Activated CD8-positive, alpha-beta T cell treated with anti-CD3 and anti-CD28 coated beads for 36 hours (primary cell): ENCODE results near the gene OSBPL5. TPM values are rescaled to one million over a fixed set of nuclear protein-coding genes. Genes with fewer than 3 reads are reported as not detected.

Experiments used
- ATAC-seq: fragments of 200-7000 bp; cut with Tn5 transposase; one replicate; pipeline ENCODE4 v1.10.0; 2021; ENCODE audit warnings: mild to moderate bottlenecking, moderate library complexity
- CTCF ChIA-PET: fragments of 350-600 bp; sonication (Branson Sonifier 250); formaldehyde crosslinking; loops from one replicate; lab custom pipeline; 2021; ENCODE audit warnings: antibody characterized with exemption; lab: Charles Lee
- POLR2A ChIA-PET: fragments of 350-600 bp; sonication (Branson Sonifier 250); formaldehyde crosslinking; loops from one replicate; lab custom pipeline; 2021; ENCODE audit warnings: antibody characterized with exemption; lab: Charles Lee
- DNase-seq: peaks from one replicate; pipeline ENCODE4 v3.0.0-alpha.2; 2020
- H3K27ac Mint-ChIP-seq: one replicate; pipeline ENCODE4 v1.8.0; 2021; ENCODE audit warnings: mild to moderate bottlenecking, mixed read lengths
- H3K27me3 Mint-ChIP-seq: one replicate; pipeline ENCODE4 v1.8.0; 2021; ENCODE audit warnings: mixed read lengths
- H3K36me3 Mint-ChIP-seq: one replicate; pipeline ENCODE4 v1.8.0; 2021; ENCODE audit warnings: low read depth, mixed read lengths
- H3K4me1 Mint-ChIP-seq: one replicate; pipeline ENCODE4 v1.8.0; 2021; ENCODE audit warnings: low read depth, mixed read lengths
- H3K4me3 Mint-ChIP-seq: one replicate; pipeline ENCODE4 v1.8.0; 2021; ENCODE audit warnings: mild to moderate bottlenecking, moderate library complexity, mixed read lengths
- H3K9me3 Mint-ChIP-seq: one replicate; pipeline ENCODE4 v1.8.0; 2021; ENCODE audit warnings: mixed read lengths
- intact Hi-C: fragments of 100-400 bp; cut with micrococcal nuclease; formaldehyde crosslinking; loops from one replicate; pipeline ENCODE4 v1.10.0; 2022
- total RNA-seq, 2 experiments: library from RNA; stranded (reverse); gene quantifications; one replicate each; pipeline ENCODE4 v1.2.3, GENCODE V29; 2021
- TF ChIP-seq, protein P1 (sequence below): fragments of 200-600 bp; IDR thresholded peaks from one replicate; pipeline ENCODE4 v1.8.0; 2022; ENCODE audit warnings: antibody characterized with exemption, mild to moderate bottlenecking

OSBPL5 gene
- total RNA-seq, 2 experiments from 2014 or later, result 4.8 to 5.9 TPM

- H3K27me3 Mint-ChIP-seq, result no peaks in the 10 kb centered on the region
- ChIA-PET POLR2A (no interaction called here), CTCF (no interaction called here)
- intact Hi-C loops, result no loop called here
- ATAC-seq (no peak), DNase-seq (no peak)
- H3K4me3 Mint-ChIP-seq, result no peak overlapping the region
- no peak overlapping the region for H3K27ac Mint-ChIP-seq
- H3K4me1 Mint-ChIP-seq, result peaks cover 8% of the 10 kb centered on the region
- no peaks in the 10 kb centered on the region for H3K36me3 Mint-ChIP-seq
- TF ChIP-seq, protein P1, sequence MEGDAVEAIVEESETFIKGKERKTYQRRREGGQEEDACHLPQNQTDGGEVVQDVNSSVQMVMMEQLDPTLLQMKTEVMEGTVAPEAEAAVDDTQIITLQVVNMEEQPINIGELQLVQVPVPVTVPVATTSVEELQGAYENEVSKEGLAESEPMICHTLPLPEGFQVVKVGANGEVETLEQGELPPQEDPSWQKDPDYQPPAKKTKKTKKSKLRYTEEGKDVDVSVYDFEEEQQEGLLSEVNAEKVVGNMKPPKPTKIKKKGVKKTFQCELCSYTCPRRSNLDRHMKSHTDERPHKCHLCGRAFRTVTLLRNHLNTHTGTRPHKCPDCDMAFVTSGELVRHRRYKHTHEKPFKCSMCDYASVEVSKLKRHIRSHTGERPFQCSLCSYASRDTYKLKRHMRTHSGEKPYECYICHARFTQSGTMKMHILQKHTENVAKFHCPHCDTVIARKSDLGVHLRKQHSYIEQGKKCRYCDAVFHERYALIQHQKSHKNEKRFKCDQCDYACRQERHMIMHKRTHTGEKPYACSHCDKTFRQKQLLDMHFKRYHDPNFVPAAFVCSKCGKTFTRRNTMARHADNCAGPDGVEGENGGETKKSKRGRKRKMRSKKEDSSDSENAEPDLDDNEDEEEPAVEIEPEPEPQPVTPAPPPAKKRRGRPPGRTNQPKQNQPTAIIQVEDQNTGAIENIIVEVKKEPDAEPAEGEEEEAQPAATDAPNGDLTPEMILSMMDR, result no peak
- no peaks in the 10 kb centered on the region for H3K9me3 Mint-ChIP-seq
These were observed 11.0 kb downstream of the OSBPL5 start for GRCh38 chr11:3154001-3154599.

GRCh38 chr11:3153291-3153861 is 11.7 kb downstream of the OSBPL5 start:
- POLR2A ChIA-PET, result interaction anchor here (1.7 kb wide), 1 partner anchor 9 kb away, joined by 4 read pairs; no protein-coding TSS in a partner anchor
- CTCF ChIA-PET, result interaction anchor here (0.9 kb wide), 1 partner anchor 16 kb away, joined by 4 read pairs; no protein-coding TSS in a partner anchor
- no peak for DNase-seq
- intact Hi-C loops, result no loop called here
- no peaks in the 10 kb centered on the region for H3K36me3 Mint-ChIP-seq
- H3K27me3 Mint-ChIP-seq, result no peaks in the 10 kb centered on the region
- peaks cover 8% of the 10 kb centered on the region for H3K4me1 Mint-ChIP-seq
- TF ChIP-seq, protein P1, result no peak
- H3K4me3 Mint-ChIP-seq, result no peak overlapping the region
- H3K9me3 Mint-ChIP-seq, result no peaks in the 10 kb centered on the region
- H3K27ac Mint-ChIP-seq, result no peak overlapping the region
- no peak for ATAC-seq

- ChIA-PET CTCF (interaction anchor here (0.9 kb wide), 1 partner anchor 17 kb away, joined by 4 read pairs; no protein-coding TSS in a partner anchor), POLR2A (interaction anchor here (1.7 kb wide), 1 partner anchor 10 kb away, joined by 4 read pairs; no protein-coding TSS in a partner anchor)
- Mint-ChIP-seq H3K36me3 (no peaks in the 10 kb centered on the region), H3K27me3 (no peaks in the 10 kb centered on the region), H3K4me3 (no peak overlapping the region), H3K9me3 (no peaks in the 10 kb centered on the region), H3K27ac (no peak overlapping the region), H3K4me1 (peaks cover 8% of the 10 kb centered on the region)
- TF ChIP-seq, protein P1, result no peak
- intact Hi-C loops, result no loop called here
- DNase-seq (no peak), ATAC-seq (no peak)
These were observed 12.5 kb downstream of the OSBPL5 start for GRCh38 chr11:3152471-3153110.

DNA sequence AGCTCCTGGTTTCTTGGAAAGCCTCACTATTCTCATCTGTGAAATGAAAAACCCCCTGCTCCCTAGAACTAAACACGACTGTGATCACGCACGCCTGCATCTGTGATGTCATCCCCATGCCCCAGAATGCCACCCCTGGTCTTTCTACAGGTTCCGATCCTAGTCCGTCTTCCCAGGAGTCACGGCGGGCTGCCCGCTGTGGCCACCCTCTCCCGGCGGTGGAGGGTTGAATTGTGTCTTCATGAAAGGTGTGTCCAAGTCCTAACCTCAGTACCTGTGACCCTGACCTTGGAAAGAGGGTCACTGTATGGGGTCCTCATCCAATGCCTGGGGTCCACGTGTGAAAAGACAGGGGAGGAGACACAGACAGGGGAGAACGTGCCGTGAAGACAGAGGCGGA is 14.4 kb downstream of the OSBPL5 start:
- Mint-ChIP-seq H3K27ac (no peak overlapping the region), H3K36me3 (no peaks in the 10 kb centered on the region), H3K9me3 (no peaks in the 10 kb centered on the region), H3K27me3 (no peaks in the 10 kb centered on the region), H3K4me3 (no peak overlapping the region), H3K4me1 (peaks cover 3% of the 10 kb centered on the region)
- TF ChIP-seq, protein P1, result no peak
- ChIA-PET CTCF (no interaction called here), POLR2A (no interaction called here)
- no peak for ATAC-seq
- intact Hi-C loops, result no loop called here
- no peak for DNase-seq

DNA sequence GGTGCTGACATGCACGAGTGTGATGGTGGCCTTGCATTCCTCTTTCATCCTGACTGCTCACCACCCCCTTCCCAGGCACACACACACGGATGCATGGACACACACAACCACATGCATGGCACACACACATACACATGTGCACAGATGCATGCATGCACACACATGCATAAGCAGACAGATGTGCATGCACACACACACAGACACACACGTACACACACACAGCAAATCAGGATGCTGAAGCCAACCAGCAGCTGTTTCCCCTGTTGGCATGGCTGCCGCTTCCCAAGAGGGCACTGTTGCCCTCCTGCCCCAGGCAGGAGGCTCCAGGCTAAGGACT is 15.3 kb downstream of the OSBPL5 start:
- ATAC-seq, result no peak
- Mint-ChIP-seq H3K4me1 (peaks cover 3% of the 10 kb centered on the region), H3K36me3 (no peaks in the 10 kb centered on the region), H3K4me3 (no peak overlapping the region), H3K27me3 (no peaks in the 10 kb centered on the region), H3K27ac (no peak overlapping the region), H3K9me3 (no peaks in the 10 kb centered on the region)
- TF ChIP-seq, protein P1, result no peak
- ChIA-PET POLR2A (no interaction called here), CTCF (no interaction called here)
- DNase-seq, result no peak
- intact Hi-C loops, result no loop called here
